ENCODE results near the gene DENND2D. TPM values are rescaled to one million over a fixed set of nuclear protein-coding genes. Genes with fewer than 3 reads are reported as not detected.

Gene DENND2D
- total and polyA plus RNA-seq, 12 donors = 37.0 to 62.9 (median 42.7) TPM

DNA sequence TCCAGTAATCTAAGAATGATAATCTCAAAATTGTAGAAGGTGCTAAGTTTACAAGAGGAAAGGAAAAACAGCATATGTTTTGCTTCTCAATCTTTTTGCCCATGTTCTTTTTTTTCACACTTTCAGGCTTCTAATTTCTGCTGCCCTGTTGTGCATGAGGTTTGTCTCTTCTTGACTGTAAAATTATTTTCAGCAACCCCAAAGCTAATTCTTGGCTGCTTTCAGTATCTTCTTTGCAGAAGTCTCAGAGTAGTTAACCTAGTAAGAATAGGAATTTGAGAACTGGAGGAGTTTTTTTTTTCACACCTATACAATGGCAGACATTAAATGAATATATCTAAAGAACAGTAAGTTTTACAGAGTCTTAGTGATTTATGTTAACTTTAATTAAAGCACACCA, 26.4 kb downstream of the DENND2D start:
- TF ChIP-seq, protein P1, sequence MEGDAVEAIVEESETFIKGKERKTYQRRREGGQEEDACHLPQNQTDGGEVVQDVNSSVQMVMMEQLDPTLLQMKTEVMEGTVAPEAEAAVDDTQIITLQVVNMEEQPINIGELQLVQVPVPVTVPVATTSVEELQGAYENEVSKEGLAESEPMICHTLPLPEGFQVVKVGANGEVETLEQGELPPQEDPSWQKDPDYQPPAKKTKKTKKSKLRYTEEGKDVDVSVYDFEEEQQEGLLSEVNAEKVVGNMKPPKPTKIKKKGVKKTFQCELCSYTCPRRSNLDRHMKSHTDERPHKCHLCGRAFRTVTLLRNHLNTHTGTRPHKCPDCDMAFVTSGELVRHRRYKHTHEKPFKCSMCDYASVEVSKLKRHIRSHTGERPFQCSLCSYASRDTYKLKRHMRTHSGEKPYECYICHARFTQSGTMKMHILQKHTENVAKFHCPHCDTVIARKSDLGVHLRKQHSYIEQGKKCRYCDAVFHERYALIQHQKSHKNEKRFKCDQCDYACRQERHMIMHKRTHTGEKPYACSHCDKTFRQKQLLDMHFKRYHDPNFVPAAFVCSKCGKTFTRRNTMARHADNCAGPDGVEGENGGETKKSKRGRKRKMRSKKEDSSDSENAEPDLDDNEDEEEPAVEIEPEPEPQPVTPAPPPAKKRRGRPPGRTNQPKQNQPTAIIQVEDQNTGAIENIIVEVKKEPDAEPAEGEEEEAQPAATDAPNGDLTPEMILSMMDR (IDR thresholded peaks at IDR 0.05) = no peak
- TF ChIP-seq POLR2A (IDR thresholded peaks at IDR 0.05) = no peak
- peaks cover 0 to 6% of the 10 kb centered on the region in 2 donors for H3K36me3 ChIP-seq (replicated peaks in 1 of 2)
- no peaks in the 10 kb centered on the region for H3K27me3 ChIP-seq

DNA sequence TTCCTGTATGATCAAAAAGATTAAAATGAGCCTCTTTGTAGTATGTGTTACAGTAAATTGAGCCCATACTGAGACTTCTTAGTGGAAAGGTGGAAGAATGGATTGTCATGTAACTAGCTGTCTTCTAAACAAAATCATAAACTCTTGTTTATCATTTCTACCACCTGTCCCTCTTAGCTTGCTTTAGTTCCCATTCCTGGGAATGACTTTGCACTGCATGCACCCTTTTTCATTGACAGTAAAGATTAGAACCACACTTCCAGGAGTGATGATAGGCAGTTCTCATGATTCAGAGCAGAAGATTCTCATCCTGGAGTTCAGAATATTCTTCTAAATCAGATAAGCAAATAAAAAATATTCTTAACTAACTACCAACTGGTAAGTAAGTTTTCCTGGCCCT, 28.0 kb downstream of the DENND2D start:
- peaks cover 0 to 13% of the 10 kb centered on the region in 2 donors for H3K4me1 ChIP-seq (replicated peaks in 1 of 2)
- no peak overlapping the region for H3K27ac ChIP-seq
- intact Hi-C loops (cut with DNase I) = no loop called here
- no peak for TF ChIP-seq POLR2A (IDR thresholded peaks at IDR 0.05)
- no peak for DNase-seq
- H3K4me3 ChIP-seq = no peak overlapping the region
- no peaks in the 10 kb centered on the region for H3K27me3 ChIP-seq
- no peaks in the 10 kb centered on the region for H3K9me3 ChIP-seq (replicated peaks in 1 of 3)
- H3K36me3 ChIP-seq (replicated peaks in 1 of 2) = peaks cover 0 to 6% of the 10 kb centered on the region in 2 donors

More for the DNA sequence above, 26.4 kb downstream of the DENND2D start:
- Histone ChIP-seq H3K9me3 (replicated peaks in 1 of 3) (no peaks in the 10 kb centered on the region), H3K27ac (no peak overlapping the region), H3K4me1 (replicated peaks in 1 of 2) (peaks cover 0 to 11% of the 10 kb centered on the region in 2 donors), H3K4me3 (no peak overlapping the region)
- intact Hi-C loops (cut with DNase I) = no loop called here
- DNase-seq = no peak

DNA sequence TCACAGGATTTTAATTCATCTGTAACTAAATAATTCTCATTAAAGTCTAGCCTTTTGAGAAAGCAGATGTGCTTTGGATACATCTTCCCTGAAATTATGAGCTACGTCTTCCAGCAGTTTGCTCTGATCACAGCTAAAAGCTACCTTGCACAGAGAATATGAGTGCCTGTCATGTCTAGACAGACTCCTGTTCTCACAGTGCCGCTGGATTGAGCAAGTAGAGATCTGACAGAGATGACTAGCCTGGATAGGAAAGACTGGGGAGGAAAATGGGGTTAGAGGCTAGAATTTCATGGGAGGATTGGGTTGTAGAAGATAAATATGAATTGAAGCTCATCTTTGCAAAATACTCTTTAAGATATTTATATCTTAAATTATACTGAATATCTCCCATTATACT, 36.3 kb downstream of the DENND2D start:
- no peaks in the 10 kb centered on the region for H3K27me3 ChIP-seq
- peaks cover 0 to 10% of the 10 kb centered on the region in 2 donors for H3K36me3 ChIP-seq (replicated peaks in 1 of 2)
- no peak overlapping the region for H3K4me3 ChIP-seq
- no peak for TF ChIP-seq POLR2A (IDR thresholded peaks at IDR 0.05)
- TF ChIP-seq, protein P1 (IDR thresholded peaks at IDR 0.05) = no peak
- no peaks in the 10 kb centered on the region for H3K9me3 ChIP-seq (replicated peaks in 1 of 3)
- no peak for DNase-seq
- no peak overlapping the region for H3K27ac ChIP-seq
- peaks cover 11 to 12% of the 10 kb centered on the region in 2 donors for H3K4me1 ChIP-seq (replicated peaks in 1 of 2)
- intact Hi-C loops (cut with DNase I) = no loop called here
- WGBS, 4 donors = 80 to 91% (median 87%) methylated on average over 2 of the region's 2 CpGs

DNA sequence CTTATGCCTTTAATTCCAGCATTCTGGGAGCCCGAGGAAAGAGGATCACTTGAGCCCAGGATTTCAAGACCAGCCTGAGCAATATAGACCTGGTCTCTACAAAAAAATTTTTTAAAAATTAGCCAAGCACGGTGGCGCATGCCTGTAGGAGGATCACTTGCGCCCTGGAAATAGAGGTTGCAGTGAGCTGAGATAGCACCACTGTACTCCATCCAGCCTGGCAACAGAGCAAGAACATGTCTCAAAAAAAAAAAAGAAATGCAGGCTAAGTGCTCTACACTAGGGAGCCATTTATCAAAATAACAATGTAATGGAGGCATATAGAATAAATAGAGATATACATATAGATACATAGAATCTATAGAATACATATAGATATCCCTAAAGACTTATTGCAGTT, 37.1 kb downstream of the DENND2D start:
- H3K9me3 ChIP-seq (replicated peaks in 1 of 3) = no peaks in the 10 kb centered on the region
- 89 to 98% (median 96%) methylated on average over 4 of the region's 4 CpGs for WGBS, 4 donors

DNA sequence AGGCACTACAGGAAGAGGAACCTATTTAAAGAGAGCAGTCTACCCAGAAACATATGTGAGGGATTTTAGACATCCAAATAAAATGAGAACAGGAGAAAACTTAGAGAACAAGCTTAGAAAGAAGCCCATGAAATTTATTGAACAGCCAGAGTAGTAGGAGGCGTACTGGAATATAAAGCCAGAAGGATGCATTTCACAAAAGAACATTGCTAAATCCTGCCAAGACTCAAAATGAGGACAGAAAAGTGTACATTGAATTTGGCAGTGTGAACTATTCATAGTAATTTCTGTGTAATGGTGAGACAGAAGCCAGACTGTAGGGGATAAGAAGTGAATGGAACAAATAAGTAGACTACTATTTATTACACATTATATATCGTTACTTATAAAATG, 38.0 kb downstream of the DENND2D start:
- H3K36me3 ChIP-seq (replicated peaks in 1 of 2) = peaks cover 0 to 10% of the 10 kb centered on the region in 2 donors

More for the DNA sequence above, 37.1 kb downstream of the DENND2D start:
- intact Hi-C loops (cut with DNase I) = no loop called here
- H3K4me1 ChIP-seq (replicated peaks in 1 of 2) = peaks cover 10 to 11% of the 10 kb centered on the region in 2 donors
- DNase-seq = no peak
- H3K27ac ChIP-seq = no peak overlapping the region
- H3K4me3 ChIP-seq = no peak overlapping the region
- H3K36me3 ChIP-seq (replicated peaks in 1 of 2) = peaks cover 0 to 10% of the 10 kb centered on the region in 2 donors
- H3K27me3 ChIP-seq = no peaks in the 10 kb centered on the region
- TF ChIP-seq, protein P1 (IDR thresholded peaks at IDR 0.05) = no peak
- TF ChIP-seq POLR2A (IDR thresholded peaks at IDR 0.05) = no peak

More for the DNA sequence above, 38.0 kb downstream of the DENND2D start:
- WGBS, 4 donors = 87 to 93% (median 91%) methylated on average over 2 of the region's 2 CpGs
- Histone ChIP-seq H3K27ac (no peak overlapping the region), H3K4me1 (replicated peaks in 1 of 2) (peaks cover 10 to 11% of the 10 kb centered on the region in 2 donors), H3K4me3 (no peak overlapping the region), H3K9me3 (replicated peaks in 1 of 3) (no peaks in the 10 kb centered on the region), H3K27me3 (no peaks in the 10 kb centered on the region)
- TF ChIP-seq, protein P1 (IDR thresholded peaks at IDR 0.05) = no peak
- no peak for TF ChIP-seq POLR2A (IDR thresholded peaks at IDR 0.05)
- intact Hi-C loops (cut with DNase I) = no loop called here
- DNase-seq = no peak
